DND-41 (cell line): ENCODE results near the gene RSPRY1.

Experiments
- ATAC-seq: fragments of 200-7000 bp; cut with Tn5 transposase; 3 replicates; pipeline ENCODE4 v1.9.1; 2021; ENCODE audit warnings: low read depth; ENCODE audit not compliant: insufficient read depth
- DNase-seq: peaks from one replicate; pipeline ENCODE4 v3.0.0-alpha.2; 2020
- H2AFZ ChIP-seq: 2 replicates; pipeline ENCODE4 v1.6.0; 2012; ENCODE audit warnings: low read depth, low read length
- H3K27ac ChIP-seq: 2 replicates; pipeline ENCODE4 v1.5.1; 2012; ENCODE audit warnings: low read length, inconsistent platforms
- H3K27me3 ChIP-seq: fragments of 200-600 bp; sonication (generic); 2 replicates; pipeline ENCODE4 v1.6.0; 2012; ENCODE audit warnings: low read length, mild to moderate bottlenecking, inconsistent platforms; ENCODE audit not compliant: insufficient read depth, poor library complexity
- H3K36me3 ChIP-seq: 2 replicates; pipeline ENCODE4 v1.5.1; 2012; ENCODE audit warnings: low read length, inconsistent platforms; ENCODE audit not compliant: insufficient read depth
- H3K4me1 ChIP-seq: 2 replicates; pipeline ENCODE4 v1.5.1; 2012; ENCODE audit warnings: mild to moderate bottlenecking, low read length; ENCODE audit not compliant: insufficient read depth
- H3K4me2 ChIP-seq: 2 replicates; pipeline ENCODE4 v1.6.0; 2012; ENCODE audit warnings: mild to moderate bottlenecking, moderate library complexity, low read length, inconsistent platforms; ENCODE audit not compliant: insufficient read depth
- H3K4me3 ChIP-seq, 2 experiments: fragments of 200-600 bp in 1 of 2; shearing (Covaris generic) in 1 of 2; 2 replicates each; pipeline ENCODE4 v1.5.1; 2012 to 2016; ENCODE audit warnings: inconsistent platforms in 2 of 2, low read length in 2 of 2, mild to moderate bottlenecking in 2 of 2, low read depth in 1 of 2, moderate library complexity in 1 of 2
- H3K79me2 ChIP-seq: 2 replicates; pipeline ENCODE4 v1.6.0; 2012; ENCODE audit warnings: low read length, inconsistent platforms; ENCODE audit not compliant: insufficient read depth
- H3K9ac ChIP-seq: 2 replicates; pipeline ENCODE4 v1.6.0; 2012; ENCODE audit warnings: low read depth, mild to moderate bottlenecking, inconsistent platforms, low read length, moderate library complexity
- H3K9me3 ChIP-seq: 2 replicates; pipeline ENCODE4 v1.5.1; 2012; ENCODE audit warnings: low read length, moderate library complexity, mild to moderate bottlenecking, inconsistent platforms; ENCODE audit not compliant: insufficient read depth, severe bottlenecking
- H4K20me1 ChIP-seq: 2 replicates; pipeline ENCODE4 v1.6.0; 2012; ENCODE audit warnings: low read length; ENCODE audit not compliant: insufficient read depth
- CTCF ChIP-seq: IDR thresholded peaks from 2 replicates; pipeline ENCODE4 v1.5.1; 2012; ENCODE audit warnings: borderline replicate concordance, low read length, moderate library complexity, mild to moderate bottlenecking; ENCODE audit not compliant: poor library complexity, severe bottlenecking; ENCODE audit errors: extremely low read depth
- EZH2 ChIP-seq: IDR thresholded peaks from 3 replicates; pipeline ENCODE4 v1.6.1; 2012; ENCODE audit warnings: borderline replicate concordance, low read depth, mild to moderate bottlenecking, moderate library complexity, low read length, inconsistent platforms; ENCODE audit not compliant: severe bottlenecking

RSPRY1 gene

GRCh38 chr16:57263541-57264351 lies 77.6 kb downstream of the RSPRY1 start:
- TF ChIP-seq CTCF (no peak), EZH2 (no peak)
- H2AFZ ChIP-seq = no peak overlapping the region
- no peak overlapping the region for H3K4me2 ChIP-seq
- no peaks in the 10 kb centered on the region for H3K9me3 ChIP-seq
- H3K27ac ChIP-seq = no peak overlapping the region
- H3K79me2 ChIP-seq = no peaks in the 10 kb centered on the region
- no peaks in the 10 kb centered on the region for H3K36me3 ChIP-seq
- no peak overlapping the region for H3K9ac ChIP-seq
- no peak overlapping the region for H3K4me3 ChIP-seq
- H4K20me1 ChIP-seq = no peaks in the 10 kb centered on the region
- peaks cover 23% of the 10 kb centered on the region for H3K4me1 ChIP-seq
- DNase-seq (no peak), ATAC-seq (no peak)
- no peaks in the 10 kb centered on the region for H3K27me3 ChIP-seq

- no peak overlapping the region for H3K9ac ChIP-seq
- H4K20me1 ChIP-seq = no peaks in the 10 kb centered on the region
- H3K4me2 ChIP-seq = no peak overlapping the region
- no peak overlapping the region for H3K27ac ChIP-seq
- H3K9me3 ChIP-seq = no peaks in the 10 kb centered on the region
- H3K4me3 ChIP-seq = no peak overlapping the region
- DNase-seq (no peak), ATAC-seq (no peak)
- peaks cover 23% of the 10 kb centered on the region for H3K4me1 ChIP-seq
- H3K27me3 ChIP-seq = no peaks in the 10 kb centered on the region
- H3K79me2 ChIP-seq = no peaks in the 10 kb centered on the region
- no peaks in the 10 kb centered on the region for H3K36me3 ChIP-seq
- TF ChIP-seq CTCF (no peak), EZH2 (no peak)
- no peak overlapping the region for H2AFZ ChIP-seq
Observed at GRCh38 chr16:57264381-57264780, 78.3 kb downstream of the RSPRY1 start.

GRCh38 chr16:57264950-57265371 lies 78.8 kb downstream of the RSPRY1 start:
- Histone ChIP-seq H3K4me3 (no peak overlapping the region), H3K27ac (no peak overlapping the region), H3K27me3 (no peaks in the 10 kb centered on the region), H3K36me3 (no peaks in the 10 kb centered on the region), H3K4me1 (peaks cover 23% of the 10 kb centered on the region), H3K79me2 (no peaks in the 10 kb centered on the region), H3K9me3 (no peaks in the 10 kb centered on the region), H3K9ac (no peak overlapping the region), H4K20me1 (no peaks in the 10 kb centered on the region), H2AFZ (no peak overlapping the region), H3K4me2 (no peak overlapping the region)
- DNase-seq (no peak), ATAC-seq (no peak)
- TF ChIP-seq EZH2 (no peak), CTCF (no peak)
